ENCODE results near the gene STX1B. TPM values are rescaled to one million over a fixed set of nuclear protein-coding genes. Genes with fewer than 3 reads are reported as not detected.

The STX1B gene
- total RNA-seq, 4 donors from 2014 or later, result 0.41 to 1.3 TPM; not detected in 2

DNA sequence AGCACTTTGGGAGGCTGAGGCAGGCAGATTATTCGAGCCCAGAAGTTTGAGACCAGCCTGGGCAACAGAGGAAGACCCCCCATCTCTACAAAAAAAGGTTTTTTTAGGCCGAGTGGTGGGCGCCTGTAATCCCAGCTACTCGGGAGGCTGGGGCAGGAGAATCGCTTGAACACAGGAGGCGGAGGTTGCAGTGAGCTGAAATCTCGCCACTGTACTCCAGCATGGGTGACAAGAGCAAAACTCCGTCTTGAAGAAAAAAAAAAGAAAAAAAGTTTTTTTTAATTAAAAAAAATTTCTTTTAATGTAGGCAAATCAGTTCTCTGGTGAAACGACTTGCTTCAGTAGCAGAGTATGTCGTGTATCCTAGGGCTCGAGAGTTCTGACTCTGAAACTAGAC lies 14.5 kb downstream of the STX1B start:
- Histone ChIP-seq H3K27ac (peak overlapping the region; percentile 77 to 89 (median 81)), H3K27me3 (no peaks in the 10 kb centered on the region), H3K4me3 (peak overlapping the region in 1 of 4 donors; percentile 46), H3K36me3 (no peaks in the 10 kb centered on the region), H3K9me3 (no peaks in the 10 kb centered on the region), H3K4me1 (peaks cover 6 to 18% (median 13%) of the 10 kb centered on the region in 4 donors)
- TF ChIP-seq EP300 (IDR thresholded peaks at IDR 0.05; ENCODE audit: low read depth) (no peak), POLR2A (IDR thresholded peaks at IDR 0.05) (no peak), POLR2AphosphoS5 (IDR thresholded peaks at IDR 0.05) (no peak)
- TF ChIP-seq, protein P1, sequence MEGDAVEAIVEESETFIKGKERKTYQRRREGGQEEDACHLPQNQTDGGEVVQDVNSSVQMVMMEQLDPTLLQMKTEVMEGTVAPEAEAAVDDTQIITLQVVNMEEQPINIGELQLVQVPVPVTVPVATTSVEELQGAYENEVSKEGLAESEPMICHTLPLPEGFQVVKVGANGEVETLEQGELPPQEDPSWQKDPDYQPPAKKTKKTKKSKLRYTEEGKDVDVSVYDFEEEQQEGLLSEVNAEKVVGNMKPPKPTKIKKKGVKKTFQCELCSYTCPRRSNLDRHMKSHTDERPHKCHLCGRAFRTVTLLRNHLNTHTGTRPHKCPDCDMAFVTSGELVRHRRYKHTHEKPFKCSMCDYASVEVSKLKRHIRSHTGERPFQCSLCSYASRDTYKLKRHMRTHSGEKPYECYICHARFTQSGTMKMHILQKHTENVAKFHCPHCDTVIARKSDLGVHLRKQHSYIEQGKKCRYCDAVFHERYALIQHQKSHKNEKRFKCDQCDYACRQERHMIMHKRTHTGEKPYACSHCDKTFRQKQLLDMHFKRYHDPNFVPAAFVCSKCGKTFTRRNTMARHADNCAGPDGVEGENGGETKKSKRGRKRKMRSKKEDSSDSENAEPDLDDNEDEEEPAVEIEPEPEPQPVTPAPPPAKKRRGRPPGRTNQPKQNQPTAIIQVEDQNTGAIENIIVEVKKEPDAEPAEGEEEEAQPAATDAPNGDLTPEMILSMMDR (IDR thresholded peaks at IDR 0.05), result no peak
- 66 to 83% methylated on average over 11 of the region's 11 CpGs for WGBS, 2 donors (ENCODE audit: low coverage in 1 of 2)
- intact Hi-C loops (cut with DNase I; ENCODE audit: low total_unique reads), result loop anchor here (1.0 kb wide), 1 partner anchor 45 kb away; no protein-coding TSS in a partner anchor
- in situ Hi-C loops (cut with MboI; ENCODE audit: low pct_ligation_motif_present in 1 of 4, low pct_unique_long_range_greater_than_20kb in 1 of 4, low sequenced_read_pairs in 3 of 4), result loop anchor here (10.0 to 25.0 kb wide), 5 partner anchors 166 to 866 kb away; partner anchors contain the start of genes ZNF843 (in 3 of the 4), COX6A2 (in 2 of the 4), ZNF267 (in 2 of the 4) and ARMC5 (in 1 of the 4)
- DNase-seq, result no peak

DNA sequence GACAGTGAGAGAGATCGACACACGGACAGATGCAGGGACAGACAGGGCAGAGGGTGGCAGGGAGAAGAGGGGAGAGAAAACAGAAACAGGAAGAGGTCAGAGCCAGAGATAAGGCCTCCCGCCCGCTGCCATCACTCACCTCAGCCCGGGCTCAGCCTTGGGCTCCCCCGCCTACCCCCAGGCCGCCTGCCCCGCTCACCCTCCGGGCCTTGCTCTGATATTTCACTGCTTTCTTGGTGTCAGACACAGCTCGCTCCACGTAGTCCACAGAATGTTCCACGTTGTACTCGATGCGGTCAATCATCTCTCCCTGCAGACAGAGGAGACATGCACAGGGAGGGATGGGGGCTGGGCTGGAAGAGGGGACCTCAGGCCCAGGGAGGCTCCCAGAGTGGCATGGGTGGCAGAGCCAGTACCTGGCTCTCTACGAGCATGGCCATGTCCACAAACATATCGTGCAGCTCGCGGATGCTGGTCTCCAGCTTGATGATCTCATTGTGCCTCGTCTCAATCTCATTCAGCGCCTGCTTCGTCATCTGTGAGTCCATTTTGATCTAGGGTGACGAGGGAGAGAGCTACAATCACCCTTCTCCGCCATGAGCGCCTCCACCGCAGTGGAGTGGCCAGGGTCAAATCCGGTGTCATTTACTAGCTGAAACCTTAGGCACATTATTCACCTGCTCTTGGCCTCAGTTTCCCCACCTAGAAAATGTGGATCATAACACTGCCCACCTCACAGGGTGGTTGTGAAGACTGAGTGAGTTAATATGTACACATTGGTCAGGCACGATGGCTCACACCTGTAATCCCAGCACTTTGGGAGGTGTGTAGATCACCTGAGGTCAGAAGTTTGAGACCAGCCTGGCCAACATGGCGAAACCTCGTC lies 17.3 kb downstream of the STX1B start:
- H3K27me3 ChIP-seq, result no peaks in the 10 kb centered on the region
- H3K4me3 ChIP-seq, result no peak overlapping the region
- intact Hi-C loops (cut with DNase I; ENCODE audit: low total_unique reads), result no loop called here
- WGBS, 2 donors (ENCODE audit: low coverage in 1 of 2), result 65 to 89% methylated on average over 5 to 29 of the region's 29 CpGs
- no peak overlapping the region for H3K27ac ChIP-seq
- peaks cover 6 to 18% (median 13%) of the 10 kb centered on the region in 4 donors for H3K4me1 ChIP-seq
- in situ Hi-C loops (cut with MboI; ENCODE audit: low pct_ligation_motif_present in 1 of 4, low pct_unique_long_range_greater_than_20kb in 1 of 4, low sequenced_read_pairs in 3 of 4), result loop anchor here (10.0 to 25.0 kb wide), 5 partner anchors 169 to 869 kb away; partner anchors contain the start of genes ZNF843 (in 3 of the 4), COX6A2 (in 2 of the 4), ZNF267 (in 2 of the 4) and ARMC5 (in 1 of the 4)
- no peaks in the 10 kb centered on the region for H3K36me3 ChIP-seq
- DNase-seq, result no peak
- no peaks in the 10 kb centered on the region for H3K9me3 ChIP-seq
- TF ChIP-seq POLR2A (IDR thresholded peaks at IDR 0.05) (no peak), POLR2AphosphoS5 (IDR thresholded peaks at IDR 0.05) (no peak), EP300 (IDR thresholded peaks at IDR 0.05; ENCODE audit: low read depth) (no peak)
- TF ChIP-seq, protein P1 (IDR thresholded peaks at IDR 0.05), result no peak

DNA sequence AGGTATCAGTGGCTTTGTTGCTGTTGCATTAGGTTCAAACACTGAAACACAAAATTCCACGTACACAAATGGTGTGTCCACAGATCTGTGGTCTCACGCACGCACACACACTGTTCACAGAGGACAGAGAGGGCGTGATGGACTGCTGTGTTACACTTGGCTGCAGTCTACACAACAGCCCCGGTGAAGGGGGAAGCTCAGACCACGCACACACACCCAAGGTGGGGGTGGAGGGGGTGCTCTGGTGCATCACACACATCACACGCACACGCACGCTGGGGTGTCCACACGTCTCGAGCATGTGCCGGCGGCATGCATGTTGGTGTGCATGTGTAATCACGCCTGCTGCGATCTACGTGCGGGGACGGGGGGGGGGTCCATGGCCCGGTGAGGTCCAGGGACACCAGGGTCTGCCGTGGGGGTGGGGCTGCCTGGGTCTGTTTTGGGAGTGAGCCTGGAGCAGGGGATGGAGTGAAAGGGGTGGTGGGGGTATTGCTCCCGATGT lies 18.1 kb downstream of the STX1B start:
- 89% methylated on average over 21 of the region's 21 CpGs; no CpG with 5 or more reads in 1 of the 2 donors for WGBS, 2 donors (ENCODE audit: low coverage in 1 of 2)
- Histone ChIP-seq H3K36me3 (no peaks in the 10 kb centered on the region), H3K9me3 (no peaks in the 10 kb centered on the region), H3K4me3 (no peak overlapping the region), H3K27me3 (no peaks in the 10 kb centered on the region), H3K4me1 (peaks cover 1 to 13% (median 8%) of the 10 kb centered on the region in 4 donors), H3K27ac (no peak overlapping the region)
- intact Hi-C loops (cut with DNase I; ENCODE audit: low total_unique reads) (no loop called here), in situ Hi-C loops (cut with MboI; ENCODE audit: low pct_ligation_motif_present in 1 of 4, low pct_unique_long_range_greater_than_20kb in 1 of 4, low sequenced_read_pairs in 3 of 4) (loop anchor here (10.0 to 25.0 kb wide), 5 partner anchors 170 to 870 kb away; partner anchors contain the start of genes ZNF843 (in 3 of the 4), COX6A2 (in 2 of the 4), ZNF267 (in 2 of the 4) and ARMC5 (in 1 of the 4))
- DNase-seq, result no peak
- no peak for TF ChIP-seq POLR2A (IDR thresholded peaks at IDR 0.05)
- no peak for TF ChIP-seq EP300 (IDR thresholded peaks at IDR 0.05; ENCODE audit: low read depth)
- TF ChIP-seq, protein P1 (IDR thresholded peaks at IDR 0.05), result no peak
- TF ChIP-seq POLR2AphosphoS5 (IDR thresholded peaks at IDR 0.05), result no peak

DNA sequence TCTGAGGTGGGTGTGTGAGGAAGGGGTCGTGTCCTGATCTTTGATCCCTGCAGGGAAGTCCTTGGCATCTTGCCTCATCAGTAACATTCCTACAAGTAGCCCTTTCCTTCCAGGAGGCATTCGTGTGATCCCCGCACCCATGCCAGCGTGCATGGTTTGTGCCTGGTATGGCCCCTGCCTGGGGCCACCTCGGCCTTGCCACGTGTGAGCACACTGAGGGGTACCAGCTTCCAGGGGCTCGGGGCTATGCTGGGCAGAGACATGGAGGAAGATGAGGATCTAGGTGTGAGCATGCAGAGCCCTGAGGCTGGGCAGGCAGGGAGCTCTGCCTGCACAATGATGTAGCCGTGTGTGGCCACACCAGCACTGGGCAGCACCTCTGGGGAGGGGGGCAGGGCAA lies 19.4 kb downstream of the STX1B start:
- Histone ChIP-seq H3K36me3 (no peaks in the 10 kb centered on the region), H3K27me3 (no peaks in the 10 kb centered on the region), H3K9me3 (no peaks in the 10 kb centered on the region), H3K27ac (no peak overlapping the region), H3K4me3 (no peak overlapping the region), H3K4me1 (peaks cover 0 to 4% (median under 1%) of the 10 kb centered on the region in 4 donors)
- WGBS, 2 donors (ENCODE audit: low coverage in 1 of 2), result 92% methylated on average over 8 of the region's 8 CpGs; no CpG with 5 or more reads in 1 of the 2 donors
- no peak for DNase-seq
- in situ Hi-C loops (cut with MboI; ENCODE audit: low pct_ligation_motif_present in 1 of 4, low pct_unique_long_range_greater_than_20kb in 1 of 4, low sequenced_read_pairs in 3 of 4) (loop anchor here (10.0 to 25.0 kb wide), 5 partner anchors 171 to 871 kb away; partner anchors contain the start of genes ZNF843 (in 3 of the 4), COX6A2 (in 2 of the 4), ZNF267 (in 2 of the 4) and ARMC5 (in 1 of the 4)), intact Hi-C loops (cut with DNase I; ENCODE audit: low total_unique reads) (no loop called here)
- TF ChIP-seq, protein P1 (IDR thresholded peaks at IDR 0.05), result no peak
- TF ChIP-seq EP300 (IDR thresholded peaks at IDR 0.05; ENCODE audit: low read depth), result no peak
- TF ChIP-seq POLR2A (IDR thresholded peaks at IDR 0.05), result no peak
- no peak for TF ChIP-seq POLR2AphosphoS5 (IDR thresholded peaks at IDR 0.05)
